ENCODE measurements around the gene KLK2. TPM values are rescaled to one million over a fixed set of nuclear protein-coding genes. Genes with fewer than 3 reads are reported as not detected.

KLK2 gene
- total RNA-seq, 4 donors from 2014 or later = not detected

DNA sequence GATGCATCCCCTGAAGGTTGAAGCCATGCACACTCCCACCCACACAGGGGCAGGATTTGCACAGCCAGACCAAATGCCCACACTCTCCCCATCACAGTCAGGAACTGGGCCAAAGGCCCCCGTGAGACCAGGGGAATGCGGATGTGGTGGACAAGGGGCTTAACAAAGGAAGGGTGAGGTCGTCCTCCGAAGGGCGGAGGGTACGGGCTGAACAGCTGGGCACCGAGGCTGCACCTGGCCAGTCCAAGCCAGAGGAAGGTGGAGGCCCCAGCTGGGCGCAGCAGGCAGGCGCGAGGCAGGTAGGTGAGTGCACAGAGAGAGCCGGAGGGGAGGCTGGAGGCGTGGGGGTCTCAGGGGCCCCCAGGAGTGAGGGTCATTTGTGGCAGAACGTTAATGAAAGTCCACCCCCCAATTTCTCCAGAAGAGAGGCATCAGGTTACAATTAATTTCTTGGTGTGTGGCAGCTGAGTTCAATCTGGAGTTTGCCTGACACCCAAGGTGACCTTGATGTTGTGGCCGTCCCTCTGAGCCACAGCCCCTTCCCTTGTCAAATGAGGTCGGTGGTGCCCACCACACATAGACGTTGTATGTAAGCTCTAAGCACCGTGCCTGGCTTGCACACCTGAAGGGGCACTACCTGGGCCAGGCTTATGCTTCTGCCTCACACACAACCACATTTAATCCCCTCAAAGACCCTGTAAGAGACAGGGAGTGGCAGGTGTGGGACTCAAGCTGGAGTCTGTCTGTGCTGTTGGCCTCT is 42.8 kb upstream of the KLK2 start:
- Histone ChIP-seq H3K4me1 (peaks cover 0 to 4% (median 3%) of the 10 kb centered on the region in 3 donors), H3K27me3 (peaks cover 89% of the 10 kb centered on the region), H3K36me3 (no peaks in the 10 kb centered on the region), H3K4me3 (no peak overlapping the region), H3K9me3 (no peaks in the 10 kb centered on the region), H3K27ac (no peak overlapping the region)
- no peak for ATAC-seq
- WGBS, 2 donors (ENCODE audit: low coverage in 1 of 2) = 10 to 26% methylated on average over 2 to 5 of the region's 17 CpGs
- TF ChIP-seq, protein P1, sequence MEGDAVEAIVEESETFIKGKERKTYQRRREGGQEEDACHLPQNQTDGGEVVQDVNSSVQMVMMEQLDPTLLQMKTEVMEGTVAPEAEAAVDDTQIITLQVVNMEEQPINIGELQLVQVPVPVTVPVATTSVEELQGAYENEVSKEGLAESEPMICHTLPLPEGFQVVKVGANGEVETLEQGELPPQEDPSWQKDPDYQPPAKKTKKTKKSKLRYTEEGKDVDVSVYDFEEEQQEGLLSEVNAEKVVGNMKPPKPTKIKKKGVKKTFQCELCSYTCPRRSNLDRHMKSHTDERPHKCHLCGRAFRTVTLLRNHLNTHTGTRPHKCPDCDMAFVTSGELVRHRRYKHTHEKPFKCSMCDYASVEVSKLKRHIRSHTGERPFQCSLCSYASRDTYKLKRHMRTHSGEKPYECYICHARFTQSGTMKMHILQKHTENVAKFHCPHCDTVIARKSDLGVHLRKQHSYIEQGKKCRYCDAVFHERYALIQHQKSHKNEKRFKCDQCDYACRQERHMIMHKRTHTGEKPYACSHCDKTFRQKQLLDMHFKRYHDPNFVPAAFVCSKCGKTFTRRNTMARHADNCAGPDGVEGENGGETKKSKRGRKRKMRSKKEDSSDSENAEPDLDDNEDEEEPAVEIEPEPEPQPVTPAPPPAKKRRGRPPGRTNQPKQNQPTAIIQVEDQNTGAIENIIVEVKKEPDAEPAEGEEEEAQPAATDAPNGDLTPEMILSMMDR (IDR thresholded peaks at IDR 0.05) = no peak
- no peak for TF ChIP-seq POLR2AphosphoS5 (IDR thresholded peaks at IDR 0.05)
- no peak for TF ChIP-seq EP300 (IDR thresholded peaks at IDR 0.05)
- TF ChIP-seq POLR2A (IDR thresholded peaks at IDR 0.05) = no peak

DNA sequence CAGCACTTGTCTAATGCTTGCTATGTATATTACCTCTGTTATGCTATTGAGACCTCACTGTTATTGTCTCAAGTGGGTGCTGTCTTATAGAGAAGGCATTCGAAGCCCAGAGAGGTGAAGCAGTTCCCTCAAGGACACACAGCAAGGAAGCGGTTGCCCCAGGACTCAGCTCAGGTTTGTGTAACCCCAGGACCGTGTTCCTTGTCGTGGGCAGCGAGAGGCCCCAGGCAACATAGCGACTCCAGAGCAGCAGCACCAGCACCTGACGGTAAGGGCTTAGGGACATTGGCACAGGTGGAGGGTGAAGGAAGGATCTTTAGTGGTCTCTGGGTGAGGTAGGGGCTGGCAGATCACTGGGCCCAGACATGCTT is 42.2 kb upstream of the KLK2 start:
- Histone ChIP-seq H3K27me3 (peaks cover 91% of the 10 kb centered on the region), H3K4me3 (no peak overlapping the region), H3K27ac (no peak overlapping the region), H3K9me3 (no peaks in the 10 kb centered on the region), H3K36me3 (no peaks in the 10 kb centered on the region), H3K4me1 (peaks cover 0 to 10% (median 5%) of the 10 kb centered on the region in 3 donors)
- whole genome bisulfite sequencing, 2 donors (ENCODE audit: low coverage in 1 of 2) = 74% methylated on average over 3 of the region's 7 CpGs; no CpG with 5 or more reads in 1 of the 2 donors
- no peak for ATAC-seq
- TF ChIP-seq POLR2AphosphoS5 (IDR thresholded peaks at IDR 0.05) (no peak), EP300 (IDR thresholded peaks at IDR 0.05) (no peak), POLR2A (IDR thresholded peaks at IDR 0.05) (no peak)
- TF ChIP-seq, protein P1 (IDR thresholded peaks at IDR 0.05) = no peak

DNA sequence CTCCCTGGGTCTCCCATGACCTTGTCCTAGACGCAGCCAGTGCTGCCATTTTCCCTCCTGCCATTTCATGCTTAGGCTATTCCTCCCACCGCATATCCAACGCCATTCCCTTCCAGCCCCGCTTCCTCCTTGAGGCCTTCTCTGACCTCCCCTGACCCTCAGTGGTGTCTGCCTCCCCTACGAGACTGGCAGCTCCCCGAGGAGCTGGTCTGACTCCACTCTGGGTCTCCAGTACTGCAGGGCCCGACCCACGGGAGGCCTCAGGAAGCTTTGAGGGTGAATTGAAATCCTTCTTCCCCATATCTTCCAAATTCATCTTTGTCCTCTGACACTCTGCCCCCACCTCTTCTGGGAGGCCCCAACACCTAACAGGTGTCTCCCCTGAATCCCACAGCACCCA is 40.6 kb upstream of the KLK2 start:
- no peak for TF ChIP-seq EP300 (IDR thresholded peaks at IDR 0.05)
- TF ChIP-seq, protein P1 (IDR thresholded peaks at IDR 0.05) = no peak
- no peak for TF ChIP-seq POLR2AphosphoS5 (IDR thresholded peaks at IDR 0.05)
- no peak for TF ChIP-seq POLR2A (IDR thresholded peaks at IDR 0.05)
- Histone ChIP-seq H3K27ac (no peak overlapping the region), H3K27me3 (peaks cover 92% of the 10 kb centered on the region), H3K9me3 (no peaks in the 10 kb centered on the region), H3K4me1 (peaks cover 0 to 14% (median 5%) of the 10 kb centered on the region in 3 donors), H3K36me3 (no peaks in the 10 kb centered on the region), H3K4me3 (no peak overlapping the region)
- WGBS, 2 donors (ENCODE audit: low coverage in 1 of 2) = 68 to 91% methylated on average over 7 of the region's 8 CpGs
- ATAC-seq = no peak

DNA sequence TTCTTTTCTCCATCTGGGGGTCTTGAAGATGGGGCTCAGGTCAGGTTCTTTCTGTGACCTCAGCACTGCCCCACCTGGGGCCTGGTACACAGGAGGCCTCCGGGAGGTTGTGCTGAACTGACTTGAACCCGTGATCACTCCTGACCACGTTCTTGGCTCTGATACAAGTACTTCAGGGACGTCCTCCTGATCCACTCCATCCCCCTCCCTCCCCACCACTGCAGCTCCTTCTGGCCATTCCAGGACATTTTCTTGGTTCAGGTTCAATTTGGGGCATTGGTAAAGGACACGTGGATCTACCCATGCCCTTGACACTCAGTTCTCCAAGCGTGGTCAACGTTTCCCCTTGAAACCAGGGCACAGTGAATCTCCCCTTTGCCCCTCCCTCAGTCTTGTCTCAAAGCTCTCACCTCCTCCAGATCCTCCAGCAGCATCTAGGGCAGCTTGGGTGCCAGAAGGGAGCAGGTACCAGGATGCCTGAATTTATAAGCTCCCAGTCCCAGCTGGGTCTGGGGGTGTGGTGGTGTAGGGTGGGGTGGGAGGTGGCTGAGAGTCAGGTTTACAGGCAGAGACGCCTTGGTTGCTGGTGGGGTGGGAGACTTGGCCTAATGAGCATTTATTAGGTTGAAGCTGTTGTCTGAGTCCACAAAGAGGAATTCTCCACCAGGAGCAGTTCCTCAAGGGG is 40.0 kb upstream of the KLK2 start, which contains the start of gene KLK15:
Gene KLK15, minus strand, starts transcription at position 458 of the 685 bp plus-strand sequence. CDS start 2,082 bp downstream, outside the sequence.
- H3K36me3 ChIP-seq = no peaks in the 10 kb centered on the region
- peaks cover 92% of the 10 kb centered on the region for H3K27me3 ChIP-seq
- peaks cover 0 to 14% (median 5%) of the 10 kb centered on the region in 3 donors for H3K4me1 ChIP-seq
- no peak within 1 kb of the TSS for H3K27ac ChIP-seq
- TF ChIP-seq POLR2A (IDR thresholded peaks at IDR 0.05) (no peak), EP300 (IDR thresholded peaks at IDR 0.05) (no peak), POLR2AphosphoS5 (IDR thresholded peaks at IDR 0.05) (no peak)
- TF ChIP-seq, protein P1 (IDR thresholded peaks at IDR 0.05) = no peak
- 61 to 64% methylated on average over 5 of the region's 8 CpGs for WGBS, 2 donors (ENCODE audit: low coverage in 1 of 2)
- H3K9me3 ChIP-seq = no peaks in the 10 kb centered on the region
- no peak within 1 kb of the TSS for H3K4me3 ChIP-seq
- ATAC-seq = no peak

Data from gastroesophageal sphincter (tissue), 4 donors.